CD4-positive, alpha-beta memory T cell (primary cell): ENCODE measurements around the gene KSR1. TPM values are rescaled to one million over a fixed set of nuclear protein-coding genes. Genes with fewer than 3 reads are reported as not detected.

Experiments
- CTCF ChIA-PET: fragments of 350-600 bp; sonication (Branson Sonifier 250); formaldehyde crosslinking; loops from one replicate; lab custom pipeline; 2021; ENCODE audit warnings: inconsistent platforms; ENCODE audit not compliant: partially characterized antibody; lab: Charles Lee
- POLR2A ChIA-PET: fragments of 350-600 bp; sonication (Branson Sonifier 250); formaldehyde crosslinking; loops from one replicate; lab custom pipeline; 2021; ENCODE audit not compliant: partially characterized antibody; lab: Charles Lee
- DNase-seq, 5 donors: peaks; one replicate each; pipeline versions ENCODE4 v3.0.0 to v3.0.0-alpha.2; 2020 to 2022; ENCODE audit warnings: mixed read lengths in 1 of 5
- H3K27ac ChIP-seq: one replicate; pipeline ENCODE4 v1.7.0; 2013; ENCODE audit warnings: low read depth, low read length
- H3K27me3 ChIP-seq: 2 replicates; pipeline ENCODE4 v1.7.0; 2013; ENCODE audit warnings: mild to moderate bottlenecking, low read length, moderate library complexity; ENCODE audit not compliant: insufficient read depth
- H3K36me3 ChIP-seq: 2 replicates; pipeline ENCODE4 v1.7.0; 2013; ENCODE audit warnings: mild to moderate bottlenecking, low read length, moderate library complexity; ENCODE audit not compliant: insufficient read depth
- H3K4me1 ChIP-seq: 2 replicates; pipeline ENCODE4 v1.7.0; 2013; ENCODE audit warnings: mild to moderate bottlenecking, low read length, moderate library complexity; ENCODE audit not compliant: insufficient read depth
- H3K4me3 ChIP-seq, 2 donors: one replicate each; pipeline ENCODE4 v1.7.0; 2013; ENCODE audit warnings: low read length in 2 of 2, mild to moderate bottlenecking in 1 of 2
- H3K9me3 ChIP-seq, 2 donors: one replicate each; pipeline ENCODE4 v1.7.0; 2013; ENCODE audit warnings: low read length in 2 of 2, control low read depth in 1 of 2; ENCODE audit not compliant: control insufficient read depth in 1 of 2
- H3K27ac Mint-ChIP-seq, 7 donors: one replicate each; pipeline ENCODE4 v1.8.0; 2020 to 2021; ENCODE audit warnings: mixed read lengths in 7 of 7, mild to moderate bottlenecking in 6 of 7, inconsistent platforms in 3 of 7, moderate library complexity in 3 of 7
- H3K27me3 Mint-ChIP-seq, 2 donors: one replicate each; pipeline ENCODE4 v1.8.0; 2020 to 2021; ENCODE audit warnings: mixed read lengths in 2 of 2
- H3K36me3 Mint-ChIP-seq, 2 donors: one replicate each; pipeline ENCODE4 v1.8.0; 2020 to 2021; ENCODE audit warnings: mixed read lengths in 2 of 2, inconsistent platforms in 1 of 2, mild to moderate bottlenecking in 1 of 2
- H3K4me1 Mint-ChIP-seq, 4 donors: one replicate each; pipeline ENCODE4 v1.8.0; 2020 to 2021; ENCODE audit warnings: mixed read lengths in 4 of 4, mild to moderate bottlenecking in 1 of 4
- H3K4me3 Mint-ChIP-seq, 8 donors: one replicate each; pipeline ENCODE4 v1.8.0; 2020 to 2021; ENCODE audit warnings: mixed read lengths in 8 of 8, mild to moderate bottlenecking in 7 of 8, moderate library complexity in 6 of 8, inconsistent platforms in 3 of 8
- H3K9me3 Mint-ChIP-seq, 8 donors: one replicate each; pipeline ENCODE4 v1.8.0; 2020 to 2021; ENCODE audit warnings: mixed read lengths in 8 of 8, mild to moderate bottlenecking in 5 of 8, inconsistent platforms in 3 of 8, moderate library complexity in 1 of 8
- intact Hi-C: fragments of 100-400 bp; cut with micrococcal nuclease; formaldehyde crosslinking; loops from one replicate; pipeline ENCODE4 v1.15.1; 2023
- polyA plus RNA-seq, 2 donors: library from polyadenylated mRNA; unstranded; fragments of 300-500 nt; fragmentation: Illumina TruSeq; gene quantifications; one replicate each; pipeline ENCODE4 v1.2.3, GENCODE V29; 2021
- total RNA-seq, 2 experiments: library from RNA; stranded (reverse); gene quantifications; one replicate each; pipeline ENCODE4 v1.2.3, GENCODE V29; 2021

Gene KSR1
- total and polyA plus RNA-seq, 4 experiments from 2014 or later = 0.77 to 40.0 (median 18.7) TPM

DNA sequence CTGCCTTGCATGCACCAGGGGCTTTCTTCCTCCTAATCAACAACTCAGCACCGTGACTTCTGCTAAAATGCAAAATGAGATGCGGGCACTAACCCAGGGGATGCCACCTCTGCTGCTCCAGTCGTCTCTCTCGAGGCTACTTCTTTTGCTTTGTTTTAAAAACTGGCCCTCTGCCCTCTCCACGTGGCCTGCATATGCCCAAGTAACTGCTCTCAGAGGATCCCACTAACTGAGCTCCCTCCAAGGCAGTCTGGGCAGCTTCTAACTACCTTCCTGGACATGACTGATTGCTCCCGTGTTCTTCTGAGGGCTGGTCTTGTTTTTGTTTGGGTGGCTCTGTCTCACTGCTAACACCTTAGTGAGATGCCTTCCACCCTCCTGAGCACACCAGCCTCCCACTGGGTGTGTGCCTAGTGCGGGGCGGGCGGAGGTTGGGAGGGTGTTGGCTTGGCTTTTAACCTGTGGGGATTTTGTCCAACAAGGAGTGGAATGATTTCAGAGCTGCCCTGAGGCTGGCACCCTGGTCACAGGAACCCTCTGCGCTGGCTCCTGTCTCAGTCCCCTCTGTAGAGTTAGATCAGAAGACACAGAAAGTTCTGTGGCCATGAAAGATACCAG lies 165.8 kb downstream of the KSR1 start:
- Mint-ChIP-seq H3K4me3 (no peak overlapping the region), H3K36me3 (peaks cover 27 to 41% of the 10 kb centered on the region in 2 donors), H3K9me3 (no peaks in the 10 kb centered on the region), H3K4me1 (peaks cover 0 to 12% (median 3%) of the 10 kb centered on the region in 4 donors), H3K27me3 (no peaks in the 10 kb centered on the region), H3K27ac (peak overlapping the region in 2 of 7 donors; percentile 59 to 72)
- no peaks in the 10 kb centered on the region for H3K9me3 ChIP-seq
- ChIA-PET POLR2A (no interaction called here), CTCF (interaction anchor here (0.6 to 2.2 kb wide), 6 partner anchors 11 to 265 kb away, joined by 3 to 5 read pairs (median 4); no protein-coding TSS in a partner anchor)
- H3K4me1 ChIP-seq = peaks cover 7% of the 10 kb centered on the region
- peaks cover 21% of the 10 kb centered on the region for H3K36me3 ChIP-seq
- H3K4me3 ChIP-seq = no peak overlapping the region
- intact Hi-C loops = no loop called here
- H3K27ac ChIP-seq = no peak overlapping the region
- H3K27me3 ChIP-seq = no peaks in the 10 kb centered on the region
- no peak for DNase-seq

DNA sequence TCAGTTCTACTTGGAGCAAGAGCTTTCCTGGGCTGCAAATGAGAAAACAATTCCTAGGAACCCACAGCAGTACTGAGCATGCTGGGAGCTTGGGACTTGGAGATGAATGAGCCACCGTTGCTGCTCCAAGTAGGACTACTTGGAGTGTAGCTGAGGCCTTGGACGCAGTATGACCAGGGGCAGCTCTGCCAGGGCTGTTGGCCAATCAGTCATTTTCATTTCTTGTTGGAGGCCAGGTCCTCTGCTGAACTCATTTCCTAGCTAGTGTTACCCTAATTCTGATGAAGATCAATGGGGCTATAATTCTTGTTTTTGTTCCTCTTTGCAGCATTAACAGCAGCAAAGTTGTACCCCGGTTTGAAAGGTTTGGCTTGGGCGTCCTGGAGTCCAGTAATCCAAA lies 166.7 kb downstream of the KSR1 start:
- no peaks in the 10 kb centered on the region for H3K27me3 Mint-ChIP-seq
- Histone ChIP-seq H3K27me3 (no peaks in the 10 kb centered on the region), H3K9me3 (no peaks in the 10 kb centered on the region), H3K4me3 (no peak overlapping the region), H3K4me1 (peaks cover 6% of the 10 kb centered on the region), H3K36me3 (peaks cover 17% of the 10 kb centered on the region), H3K27ac (no peak overlapping the region)
- H3K9me3 Mint-ChIP-seq = no peaks in the 10 kb centered on the region
- intact Hi-C loops = no loop called here
- peaks cover 25 to 32% of the 10 kb centered on the region in 2 donors for H3K36me3 Mint-ChIP-seq
- peaks cover 0 to 6% (median 3%) of the 10 kb centered on the region in 4 donors for H3K4me1 Mint-ChIP-seq
- ChIA-PET POLR2A (no interaction called here), CTCF (interaction anchor here (1.1 to 1.4 kb wide), 3 partner anchors 28 to 32 kb away, joined by 3 to 6 read pairs (median 5); no protein-coding TSS in a partner anchor)
- no peak for DNase-seq
- H3K27ac Mint-ChIP-seq = peak overlapping the region in 1 of 7 donors; percentile 13
- no peak overlapping the region for H3K4me3 Mint-ChIP-seq

DNA sequence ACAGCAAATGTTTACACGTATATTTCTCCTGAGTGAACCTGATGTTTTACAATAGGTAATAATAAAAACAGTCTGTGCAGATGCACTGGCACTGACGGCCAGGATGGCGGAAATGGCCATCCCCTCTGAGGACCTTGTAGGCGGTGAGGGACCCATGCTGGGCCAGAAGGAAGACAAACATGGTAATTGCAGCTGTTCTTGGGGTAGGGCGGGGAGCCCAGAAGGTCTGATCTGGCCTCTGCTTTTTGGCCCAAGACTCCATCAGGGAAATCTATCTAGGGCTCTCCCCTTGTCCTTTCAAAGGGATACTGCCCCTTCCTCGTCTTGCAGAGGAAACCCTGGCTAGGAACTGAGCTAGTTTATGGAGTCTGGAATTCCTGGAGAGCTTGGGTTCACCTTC lies 167.4 kb downstream of the KSR1 start:
- Mint-ChIP-seq H3K4me1 (peaks cover 0 to 6% (median 3%) of the 10 kb centered on the region in 4 donors), H3K4me3 (no peak overlapping the region), H3K27ac (peak overlapping the region in 2 of 7 donors; percentile 9 to 36), H3K27me3 (no peaks in the 10 kb centered on the region), H3K9me3 (no peaks in the 10 kb centered on the region), H3K36me3 (peaks cover 19 to 28% of the 10 kb centered on the region in 2 donors)
- H3K27ac ChIP-seq = no peak overlapping the region
- DNase-seq = no peak
- ChIA-PET CTCF (interaction anchor here (1.1 to 1.4 kb wide), 3 partner anchors 27 to 31 kb away, joined by 3 to 6 read pairs (median 5); no protein-coding TSS in a partner anchor), POLR2A (no interaction called here)
- H3K4me3 ChIP-seq = no peak overlapping the region
- H3K27me3 ChIP-seq = no peaks in the 10 kb centered on the region
- H3K36me3 ChIP-seq = peaks cover 12% of the 10 kb centered on the region
- H3K4me1 ChIP-seq = peaks cover 6% of the 10 kb centered on the region
- intact Hi-C loops = no loop called here
- H3K9me3 ChIP-seq = no peaks in the 10 kb centered on the region

DNA sequence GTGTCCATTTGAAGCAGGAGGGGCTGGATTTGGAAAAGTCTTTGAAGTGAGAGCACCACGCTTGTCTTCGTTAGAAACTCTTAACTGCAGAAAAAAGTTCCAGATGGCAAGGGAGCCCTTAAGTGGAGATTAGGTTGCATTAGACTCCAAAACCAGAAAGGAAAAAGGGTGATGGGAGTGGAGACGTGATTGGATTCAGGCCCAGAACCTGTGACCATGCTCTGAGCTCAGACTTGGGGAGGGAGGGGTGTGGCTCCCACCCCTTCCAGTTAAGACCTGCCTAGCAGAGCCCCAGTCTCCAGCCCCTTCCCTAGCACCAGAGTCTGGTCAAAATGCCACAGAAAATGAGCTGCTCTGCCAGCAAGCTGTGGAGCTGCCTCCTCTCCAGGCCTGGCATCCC lies 168.3 kb downstream of the KSR1 start:
- Histone ChIP-seq H3K9me3 (no peaks in the 10 kb centered on the region), H3K27me3 (no peaks in the 10 kb centered on the region), H3K4me3 (no peak overlapping the region), H3K36me3 (peaks cover 12% of the 10 kb centered on the region), H3K4me1 (peaks cover 6% of the 10 kb centered on the region), H3K27ac (no peak overlapping the region)
- no peak for DNase-seq
- Mint-ChIP-seq H3K4me1 (peaks cover 0 to 8% (median 6%) of the 10 kb centered on the region in 4 donors), H3K9me3 (no peaks in the 10 kb centered on the region), H3K27ac (no peak overlapping the region), H3K4me3 (no peak overlapping the region), H3K36me3 (peaks cover 16 to 24% of the 10 kb centered on the region in 2 donors), H3K27me3 (no peaks in the 10 kb centered on the region)
- intact Hi-C loops = no loop called here
- ChIA-PET POLR2A (no interaction called here), CTCF (no interaction called here)

DNA sequence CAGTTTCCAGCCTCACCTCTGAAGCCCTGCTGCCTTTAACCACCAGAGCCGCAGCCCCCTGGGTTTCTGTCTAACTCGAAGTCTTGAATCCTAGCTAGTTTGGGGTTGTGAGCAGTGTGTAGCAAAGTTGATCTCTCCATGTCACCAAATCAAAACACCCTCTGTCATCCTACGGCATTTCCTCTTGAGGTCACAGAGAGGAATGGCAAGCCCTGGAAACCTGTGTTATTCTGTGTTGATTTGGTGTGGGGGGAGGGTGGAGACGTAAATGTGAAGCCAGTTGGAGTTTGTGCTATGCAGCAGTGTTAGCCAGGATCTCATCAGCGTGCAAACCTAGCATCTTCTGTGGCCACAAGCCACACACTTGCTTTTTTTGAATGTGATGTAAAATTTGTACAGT lies 169.6 kb downstream of the KSR1 start:
- no peaks in the 10 kb centered on the region for H3K27me3 ChIP-seq
- no peak overlapping the region for H3K27ac ChIP-seq
- no peak overlapping the region for H3K4me3 Mint-ChIP-seq
- H3K9me3 ChIP-seq = no peaks in the 10 kb centered on the region
- H3K4me1 ChIP-seq = peaks cover 11% of the 10 kb centered on the region
- no peak for DNase-seq
- H3K36me3 ChIP-seq = peaks cover 12% of the 10 kb centered on the region
- CTCF ChIA-PET = no interaction called here
- POLR2A ChIA-PET = no interaction called here
- no peaks in the 10 kb centered on the region for H3K27me3 Mint-ChIP-seq
- H3K36me3 Mint-ChIP-seq = peaks cover 11 to 17% of the 10 kb centered on the region in 2 donors
- H3K9me3 Mint-ChIP-seq = no peaks in the 10 kb centered on the region
- intact Hi-C loops = no loop called here
- peak overlapping the region in 3 of 7 donors; percentile 29 to 52 (median 35) for H3K27ac Mint-ChIP-seq
- no peak overlapping the region for H3K4me3 ChIP-seq
- peaks cover 12 to 16% (median 14%) of the 10 kb centered on the region in 4 donors for H3K4me1 Mint-ChIP-seq

DNA sequence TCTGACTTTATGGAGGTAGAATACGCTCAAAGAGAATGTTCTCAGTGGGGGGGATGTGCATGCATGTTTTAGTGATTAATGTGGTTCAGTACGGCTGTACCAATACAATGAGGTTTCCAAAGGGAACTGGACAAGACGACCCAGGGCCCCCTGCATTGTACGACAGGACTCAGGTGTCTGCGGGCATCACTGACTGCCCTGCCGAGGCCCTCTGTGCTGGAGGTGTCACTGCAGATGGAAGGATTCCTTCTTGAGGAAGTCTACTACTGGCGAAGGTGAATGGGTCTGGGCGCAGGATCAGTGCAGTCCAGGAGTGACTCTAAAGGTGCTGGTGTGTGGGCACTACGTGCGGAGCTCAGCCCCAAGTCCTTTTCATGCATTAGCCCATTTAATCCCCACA lies 171.3 kb downstream of the KSR1 start:
- POLR2A ChIA-PET = no interaction called here
- no peaks in the 10 kb centered on the region for H3K27me3 ChIP-seq
- intact Hi-C loops = no loop called here

DNA sequence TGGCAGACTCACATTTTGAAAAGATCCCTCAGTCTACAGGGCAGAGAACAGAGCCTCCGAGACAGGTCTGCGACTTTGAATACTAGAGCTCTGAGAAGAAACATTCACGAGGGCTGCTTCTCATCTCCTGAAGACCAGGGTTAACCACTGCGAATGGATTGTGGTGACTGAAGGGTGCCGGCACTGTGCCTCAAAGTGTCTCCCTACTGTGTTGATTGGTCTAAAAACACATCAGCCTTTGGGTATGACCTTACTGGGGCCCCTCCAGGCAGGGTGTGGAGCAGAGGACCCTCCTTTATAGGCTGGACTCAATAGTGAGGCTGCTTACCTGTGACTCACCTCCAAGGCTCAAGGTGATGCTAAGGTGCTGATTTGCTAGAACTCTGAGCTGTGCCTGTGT lies 172.1 kb downstream of the KSR1 start:
- CTCF ChIA-PET = interaction anchor here (1.1 to 1.4 kb wide), 2 partner anchors 23 to 26 kb away, joined by 3 read pairs; no protein-coding TSS in a partner anchor

More for the DNA sequence above, 171.3 kb downstream of the KSR1 start:
- Mint-ChIP-seq H3K4me1 (peaks cover 20 to 27% (median 22%) of the 10 kb centered on the region in 4 donors), H3K9me3 (no peaks in the 10 kb centered on the region), H3K36me3 (peaks cover 5 to 12% of the 10 kb centered on the region in 2 donors), H3K27ac (peak overlapping the region in 2 of 7 donors; percentile 31 to 86), H3K27me3 (no peaks in the 10 kb centered on the region), H3K4me3 (no peak overlapping the region)
- Histone ChIP-seq H3K27ac (no peak overlapping the region), H3K9me3 (no peaks in the 10 kb centered on the region), H3K36me3 (peaks cover 8% of the 10 kb centered on the region), H3K4me1 (peaks cover 23% of the 10 kb centered on the region), H3K4me3 (no peak overlapping the region)
- DNase-seq = no peak
- CTCF ChIA-PET = no interaction called here

More for the DNA sequence above, 172.1 kb downstream of the KSR1 start:
- Mint-ChIP-seq H3K4me1 (peaks cover 21 to 36% (median 23%) of the 10 kb centered on the region in 4 donors), H3K36me3 (peaks cover 3 to 7% of the 10 kb centered on the region in 2 donors), H3K9me3 (no peaks in the 10 kb centered on the region), H3K27me3 (no peaks in the 10 kb centered on the region), H3K4me3 (no peak overlapping the region), H3K27ac (peak overlapping the region in 5 of 7 donors; percentile 3 to 66 (median 48))
- intact Hi-C loops = no loop called here
- H3K4me1 ChIP-seq = peaks cover 32% of the 10 kb centered on the region
- H3K27me3 ChIP-seq = no peaks in the 10 kb centered on the region
- H3K4me3 ChIP-seq = no peak overlapping the region
- no peak for DNase-seq
- no peaks in the 10 kb centered on the region for H3K9me3 ChIP-seq
- POLR2A ChIA-PET = no interaction called here
- H3K36me3 ChIP-seq = peaks cover under 1% of the 10 kb centered on the region
- no peak overlapping the region for H3K27ac ChIP-seq
